Peyer's patch (tissue), 4 donors: ENCODE results near the gene TRERF1.

Experiments used
- CTCF ChIP-seq, 6 experiments: fragments of 450-650 bp in 4 of 6; fragments of 200-600 bp in 2 of 6; sonication (generic) in 1 of 6; IDR thresholded peaks; one replicate each; pipeline ENCODE4 v1.5.1; 2017 to 2019; ENCODE audit warnings: antibody characterized with exemption in 6 of 6, mild to moderate bottlenecking in 3 of 6, moderate library complexity in 1 of 6
- POLR2A ChIP-seq, 2 donors: fragments of 450-650 bp; IDR thresholded peaks; one replicate each; pipeline ENCODE4 v1.5.1; 2017; ENCODE audit warnings: antibody characterized with exemption in 2 of 2, mild to moderate bottlenecking in 2 of 2, moderate library complexity in 2 of 2

GRCh38 chr6:42225029-42225339 lies 226.7 kb downstream of the TRERF1 start:
- TF ChIP-seq CTCF (IDR thresholded peaks at IDR 0.05) (no peak), POLR2A (IDR thresholded peaks at IDR 0.05) (no peak)
